ENCODE measurements around the gene CLCA2.
"Not testable (repeated sequence)": the region's sequence is repeated elsewhere in the genome, so short reads cannot be mapped to it uniquely, and the experiment has no call there.

Gene CLCA2

DNA sequence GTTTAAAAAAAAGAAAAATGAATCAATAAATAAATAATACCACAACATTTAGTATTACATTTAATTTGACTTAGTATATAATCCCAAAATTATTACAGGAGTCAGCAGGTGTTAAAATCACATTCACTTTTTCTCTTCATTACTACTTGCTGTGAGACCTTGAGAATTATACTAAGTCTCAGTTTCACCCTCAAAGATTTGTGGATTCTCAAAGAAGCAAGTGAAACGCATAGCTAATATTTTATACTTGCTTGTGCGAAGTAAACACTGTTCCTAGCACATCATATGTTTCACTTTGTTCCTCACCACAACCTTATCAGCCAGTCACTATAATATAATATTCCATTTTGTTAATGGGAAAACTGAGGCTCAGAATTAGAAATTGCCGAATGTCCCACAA is 48.8 kb downstream of the CLCA2 start:
- no peak for DNase-seq (ENCODE audit: low read depth in 4 of 4, low spot score in 1 of 4)

DNA sequence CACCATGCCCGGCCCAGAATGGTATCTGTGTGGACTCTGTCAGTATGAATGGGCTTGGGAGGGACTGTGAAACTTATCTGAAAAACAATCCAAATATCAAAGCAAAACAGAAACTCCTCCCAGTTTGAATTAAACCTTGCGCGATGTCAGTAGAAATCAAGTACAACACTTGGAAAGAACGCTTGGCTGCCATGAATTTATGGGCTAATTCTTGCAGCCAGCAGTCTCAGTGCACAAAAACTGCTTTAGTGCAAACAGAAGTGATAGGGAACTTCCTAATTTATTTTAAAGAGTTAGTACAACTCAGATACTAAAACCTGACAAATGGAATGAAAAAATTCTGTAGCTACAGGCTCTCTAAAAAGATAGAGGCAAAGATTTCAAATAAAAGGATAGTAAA is 53.3 kb downstream of the CLCA2 start:
- no peak for DNase-seq (ENCODE audit: low read depth in 4 of 4, low spot score in 1 of 4)

DNA sequence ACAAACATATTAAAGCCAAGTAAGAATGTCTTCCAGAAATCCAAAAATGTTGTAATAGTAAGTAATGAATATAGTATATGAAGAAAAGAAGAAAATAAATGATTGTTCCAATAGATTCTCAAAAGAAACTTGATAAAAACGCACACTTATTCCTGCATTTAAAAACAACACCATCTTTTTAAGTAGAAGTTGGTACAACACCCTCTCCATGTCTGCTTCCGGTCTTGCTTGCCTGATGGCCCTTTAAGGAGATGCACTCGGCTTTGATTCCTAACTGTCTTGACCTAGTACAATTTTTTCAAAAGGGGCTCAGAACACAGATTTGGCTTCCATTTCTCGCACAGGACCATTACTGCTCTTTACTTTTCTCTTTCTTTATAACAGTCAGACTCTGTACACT is 53.7 kb downstream of the CLCA2 start:
- DNase-seq (ENCODE audit: low read depth in 4 of 4, low spot score in 1 of 4): no peak

DNA sequence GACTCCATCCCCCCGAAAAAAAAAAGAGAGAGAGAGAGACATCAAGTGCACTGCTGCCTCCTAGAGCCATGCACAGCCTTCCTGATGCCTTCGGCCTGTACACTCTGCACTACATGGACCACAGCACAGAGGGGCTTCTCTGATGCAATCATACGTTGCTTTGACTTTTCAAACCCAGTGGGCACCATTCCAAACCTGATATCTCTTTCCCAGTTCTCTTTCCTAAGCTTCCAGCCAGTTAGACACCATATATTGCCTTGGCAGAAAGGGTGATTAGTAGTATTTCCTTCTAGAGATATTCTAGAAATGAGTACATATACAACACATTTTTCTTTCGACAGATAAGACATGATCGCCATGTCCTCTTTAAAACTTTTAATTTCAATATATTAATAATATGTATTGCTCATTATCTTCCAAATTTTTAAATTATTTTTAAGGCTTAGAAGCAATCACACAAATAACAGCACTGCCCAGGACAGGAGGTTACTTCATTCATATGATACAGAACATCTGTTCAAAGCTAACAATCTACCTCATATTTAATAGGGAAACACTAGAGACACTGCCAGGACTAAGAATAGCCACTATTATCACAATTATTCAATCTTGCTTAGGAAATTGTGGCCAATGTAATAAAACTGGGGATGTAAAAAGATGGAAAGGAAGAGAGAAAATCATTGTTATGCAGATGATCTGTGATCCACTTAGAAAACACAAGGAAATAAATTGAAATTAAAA is 54.6 kb downstream of the CLCA2 start:
- no peak for DNase-seq (ENCODE audit: low read depth in 4 of 4, low spot score in 1 of 4)

DNA sequence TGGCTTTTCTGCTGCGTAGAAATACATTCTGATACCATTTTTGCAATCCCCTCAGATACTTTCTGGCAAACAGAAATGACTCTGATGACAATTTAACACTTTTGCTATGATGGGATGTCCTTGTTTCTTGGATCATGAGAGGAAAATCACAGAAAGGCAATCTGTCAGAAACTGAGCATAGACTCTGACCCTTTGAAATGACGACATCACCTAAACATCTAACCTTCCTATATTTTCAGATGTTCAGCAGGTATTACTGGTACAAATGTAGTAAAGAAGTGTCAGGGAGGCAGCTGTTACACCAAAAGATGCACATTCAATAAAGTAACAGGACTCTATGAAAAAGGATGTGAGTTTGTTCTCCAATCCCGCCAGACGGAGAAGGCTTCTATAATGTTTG is 58.0 kb downstream of the CLCA2 start:
- no peak for DNase-seq (ENCODE audit: low read depth in 4 of 4, low spot score in 1 of 4)

DNA sequence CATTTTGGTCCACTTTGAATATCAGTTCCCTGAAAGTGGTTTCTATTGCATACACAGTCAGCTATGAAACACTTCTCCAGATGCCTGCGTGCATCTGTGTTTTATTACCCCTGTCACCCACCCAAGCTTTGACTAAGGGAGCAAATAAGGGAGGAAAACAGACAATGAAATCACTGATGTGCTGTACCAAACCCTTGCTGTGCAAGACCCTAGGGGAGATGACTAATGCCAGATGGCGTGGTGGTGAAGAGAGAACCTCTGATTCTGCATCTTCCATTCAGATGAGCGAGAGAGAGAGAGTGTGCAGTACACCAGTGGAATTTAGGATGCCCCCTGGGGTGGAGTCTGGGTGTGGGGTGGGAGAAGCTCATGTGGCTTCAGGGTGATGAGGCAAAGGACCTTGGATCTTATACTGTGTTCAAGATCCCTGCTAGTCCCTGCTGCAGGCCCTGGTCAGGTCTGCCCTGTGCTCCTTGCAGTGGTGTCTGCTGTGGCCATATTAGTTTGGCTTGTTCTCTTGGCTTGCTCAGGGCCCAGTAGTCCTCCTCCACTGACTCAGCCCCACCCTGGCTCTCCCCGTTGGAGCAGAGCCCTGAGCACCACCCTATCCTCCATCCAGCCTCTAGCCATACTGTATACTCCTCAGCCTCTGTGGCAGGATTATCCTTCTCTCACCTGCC is 63.3 kb downstream of the CLCA2 start:
- DNase-seq (ENCODE audit: low read depth in 4 of 4, low spot score in 1 of 4): no peak

DNA sequence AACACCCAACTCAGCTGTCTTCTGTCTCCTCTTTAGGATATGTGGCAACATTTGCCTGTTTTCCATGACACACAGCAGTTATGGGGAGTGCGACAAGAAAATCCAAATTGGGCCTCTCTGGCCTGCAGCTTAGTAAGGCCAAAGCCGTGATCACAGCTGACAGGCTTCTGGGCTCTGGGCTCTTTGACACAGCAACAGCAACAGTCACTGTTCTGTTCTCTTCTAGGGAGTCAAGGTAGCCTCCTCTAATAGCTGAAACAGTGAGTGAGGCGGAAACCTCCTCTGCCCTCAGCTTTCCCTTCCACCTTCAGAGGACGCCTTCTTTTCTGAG is 63.8 kb downstream of the CLCA2 start:
- no peak for DNase-seq (ENCODE audit: low read depth in 4 of 4, low spot score in 1 of 4)

DNA sequence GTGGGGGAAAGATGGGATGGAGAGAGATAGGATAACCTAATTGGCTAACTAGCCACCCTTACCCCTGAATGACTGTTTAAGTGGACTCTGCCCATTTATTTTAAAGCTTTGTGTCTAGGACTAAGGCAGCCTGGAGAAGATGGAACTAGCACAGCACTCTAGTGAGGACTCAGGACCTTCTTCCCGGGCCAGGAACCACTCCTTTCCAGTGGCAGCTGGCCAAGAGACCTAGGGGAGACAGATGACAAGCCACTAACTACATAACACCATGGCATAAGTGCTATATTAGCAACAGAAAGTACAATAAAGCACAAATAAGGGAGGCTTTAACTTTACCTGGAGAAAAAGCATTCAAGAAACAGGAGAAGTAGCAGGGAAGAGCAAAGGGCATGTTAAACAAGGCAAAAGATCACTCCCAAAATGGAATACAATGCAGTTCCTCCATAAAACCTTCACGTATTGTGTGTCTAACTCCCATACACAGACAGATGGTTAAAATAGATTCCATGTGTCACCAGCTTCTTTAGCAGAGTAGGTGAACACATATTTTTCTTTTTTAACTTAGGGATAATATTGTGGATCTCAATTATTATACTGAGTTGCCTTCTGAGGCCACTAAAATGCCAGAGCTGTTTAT is 65.4 kb downstream of the CLCA2 start:
- DNase-seq (ENCODE audit: low read depth in 4 of 4, low spot score in 1 of 4): no peak

DNA sequence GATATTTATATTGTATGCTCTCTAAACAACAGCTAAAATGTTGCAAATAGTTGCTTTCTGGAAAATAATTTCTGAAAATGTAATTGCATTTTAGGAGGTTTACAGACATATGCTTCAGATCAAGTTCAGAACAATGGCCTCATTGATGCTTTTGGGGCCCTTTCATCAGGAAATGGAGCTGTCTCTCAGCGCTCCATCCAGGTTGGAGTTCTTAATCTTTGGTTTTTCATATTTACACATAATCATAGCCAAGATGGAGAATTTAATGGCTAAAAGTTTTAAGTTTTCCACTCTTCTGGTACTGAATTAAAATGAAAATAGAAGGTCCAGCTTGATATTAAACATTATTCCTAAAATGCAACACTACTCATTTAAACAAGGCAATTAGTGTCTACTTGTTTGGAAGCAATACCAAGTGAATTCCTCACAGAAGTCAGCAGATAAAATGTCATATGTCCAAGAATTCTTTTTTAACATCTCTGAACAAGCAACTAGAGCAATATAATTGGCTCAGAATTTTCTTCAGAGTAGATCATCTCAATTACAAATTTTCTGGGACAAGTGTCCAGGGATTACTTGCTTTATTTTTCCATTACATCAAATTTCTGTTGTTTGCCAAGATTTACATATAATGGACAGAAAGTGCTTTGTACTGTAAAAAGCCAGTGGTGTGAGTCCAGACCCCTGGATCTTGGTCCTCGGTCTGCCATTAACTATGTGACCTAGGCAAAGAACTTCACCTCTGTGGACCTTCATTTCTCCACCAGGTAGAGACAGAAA is 67.4 kb downstream of the CLCA2 start:
- no peak for DNase-seq (ENCODE audit: low read depth in 4 of 4, low spot score in 1 of 4)

DNA sequence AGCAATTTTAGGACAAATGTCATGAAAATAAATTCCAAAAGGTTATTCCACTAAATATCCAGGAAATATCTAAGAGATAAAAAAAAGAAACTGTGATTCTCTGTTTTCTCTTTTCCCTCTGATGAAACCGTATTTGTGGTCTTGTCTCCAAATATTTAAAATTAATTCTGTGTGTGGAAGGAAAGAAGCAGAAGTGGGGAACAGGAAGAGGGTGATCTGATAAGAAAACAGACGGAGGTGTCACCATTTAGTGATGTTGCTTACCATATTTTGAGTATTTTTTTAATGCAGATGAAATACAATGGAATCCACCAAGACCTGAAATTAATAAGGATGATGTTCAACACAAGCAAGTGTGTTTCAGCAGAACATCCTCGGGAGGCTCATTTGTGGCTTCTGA is 74.3 kb downstream of the CLCA2 start:
- no peak for DNase-seq (ENCODE audit: low read depth in 4 of 4, low spot score in 1 of 4)

DNA sequence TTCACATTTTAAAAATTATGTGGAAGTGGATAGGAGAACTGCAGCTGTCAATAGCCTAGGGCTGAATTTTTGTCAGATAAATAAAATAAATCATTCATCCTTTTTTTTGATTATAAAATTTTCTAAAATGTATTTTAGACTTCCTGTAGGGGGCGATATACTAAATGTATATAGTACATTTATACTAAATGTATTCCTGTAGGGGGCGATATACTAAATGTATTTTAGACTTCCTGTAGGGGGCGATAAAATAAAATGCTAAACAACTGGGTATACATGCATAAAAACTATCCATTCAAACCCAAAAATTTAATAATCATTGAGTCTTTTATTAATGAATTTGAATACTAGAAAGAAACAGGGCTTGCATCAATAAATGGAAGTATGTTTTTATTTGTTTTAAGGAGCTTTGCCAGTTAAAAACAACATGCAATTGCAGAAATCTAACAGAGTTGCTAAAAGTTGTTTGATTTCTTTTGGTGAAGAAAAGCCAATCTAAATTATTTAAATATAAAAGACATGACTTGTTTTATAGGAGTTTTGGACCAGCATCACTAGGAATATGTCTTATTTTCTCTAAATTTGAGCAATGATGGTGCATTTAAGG is 76.1 kb downstream of the CLCA2 start:
- DNase-seq (ENCODE audit: low read depth in 4 of 4, low spot score in 1 of 4): no peak

DNA sequence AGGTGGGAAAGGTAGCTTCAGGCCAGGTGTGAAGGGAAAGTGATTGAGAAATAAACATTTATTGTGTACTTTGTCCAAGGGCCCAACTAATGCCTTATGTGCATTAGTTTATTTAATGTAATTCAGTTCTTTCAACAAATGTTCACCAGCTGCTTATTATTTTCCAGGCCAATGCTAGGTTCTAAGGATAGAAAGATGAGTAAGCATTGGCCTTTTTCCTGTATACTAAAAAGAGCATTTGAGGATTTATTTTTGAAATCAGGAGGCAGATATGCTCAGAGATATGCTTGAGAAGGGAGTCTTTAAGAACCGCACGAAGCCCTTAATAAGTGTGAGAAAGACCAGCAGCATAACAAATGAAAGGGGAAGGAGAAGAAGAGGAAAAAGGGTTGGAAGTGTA is 76.7 kb downstream of the CLCA2 start:
- no peak for DNase-seq (ENCODE audit: low read depth in 4 of 4, low spot score in 1 of 4)

DNA sequence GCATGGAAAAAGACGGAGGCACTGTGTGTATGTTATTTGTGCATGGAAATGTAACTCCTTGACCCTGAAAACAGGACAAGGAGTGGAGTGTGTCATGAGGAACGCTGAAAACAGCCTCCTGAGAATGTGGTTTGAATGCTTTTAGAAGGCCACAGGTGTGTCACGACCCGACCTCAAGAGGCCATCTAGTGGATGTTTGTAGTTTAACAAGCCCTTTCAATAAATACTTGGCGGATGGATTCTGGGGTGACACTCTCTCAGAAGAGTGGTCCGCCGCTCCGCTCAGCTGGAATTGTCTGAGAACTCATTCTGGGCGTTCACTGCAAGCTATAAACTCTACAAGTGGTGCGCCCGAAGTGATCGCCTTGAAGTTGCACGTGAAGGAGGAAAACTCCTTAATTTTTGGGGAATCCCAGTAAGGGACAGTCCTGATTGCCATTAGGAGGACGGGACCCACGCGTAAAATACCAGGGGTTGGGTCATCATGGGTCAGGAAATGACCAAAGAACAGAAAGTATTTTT is 78.2 kb downstream of the CLCA2 start:
- DNase-seq (ENCODE audit: low read depth in 4 of 4, low spot score in 1 of 4): not testable (repeated sequence)

DNA sequence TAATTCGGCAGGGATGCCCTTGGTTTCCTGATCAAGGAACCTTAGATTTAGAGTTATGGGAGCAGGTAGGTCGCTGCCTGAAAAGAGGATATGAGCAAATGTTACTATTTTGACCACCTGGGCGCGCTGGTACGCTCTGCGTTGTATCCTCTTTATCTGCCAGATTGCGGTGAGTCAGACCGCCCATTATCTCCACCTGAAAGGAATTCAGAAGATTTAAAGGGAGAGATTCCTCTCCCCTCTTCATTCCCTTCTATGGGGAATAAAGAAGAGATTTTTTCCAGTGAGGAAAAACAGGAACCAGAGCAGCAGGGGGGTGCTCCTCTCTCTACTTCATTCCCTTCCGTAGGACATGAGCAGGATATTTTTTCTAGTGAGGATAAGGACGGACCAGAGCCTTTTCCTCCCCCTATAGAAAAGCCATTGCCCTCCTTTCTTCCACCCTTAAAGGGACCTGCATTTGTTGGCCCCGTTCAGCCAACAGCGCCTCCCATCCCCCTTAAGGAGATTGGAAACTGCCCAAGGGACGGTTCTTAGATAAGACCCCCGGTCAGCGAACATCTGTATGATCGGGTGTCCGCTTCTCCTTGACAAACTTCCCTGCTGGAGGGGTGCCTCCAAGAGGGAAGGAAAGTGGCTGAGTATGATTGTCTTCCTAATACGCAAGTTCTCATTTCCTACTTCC is 78.9 kb downstream of the CLCA2 start:
- DNase-seq (ENCODE audit: low read depth in 4 of 4, low spot score in 1 of 4): no peak

DNA sequence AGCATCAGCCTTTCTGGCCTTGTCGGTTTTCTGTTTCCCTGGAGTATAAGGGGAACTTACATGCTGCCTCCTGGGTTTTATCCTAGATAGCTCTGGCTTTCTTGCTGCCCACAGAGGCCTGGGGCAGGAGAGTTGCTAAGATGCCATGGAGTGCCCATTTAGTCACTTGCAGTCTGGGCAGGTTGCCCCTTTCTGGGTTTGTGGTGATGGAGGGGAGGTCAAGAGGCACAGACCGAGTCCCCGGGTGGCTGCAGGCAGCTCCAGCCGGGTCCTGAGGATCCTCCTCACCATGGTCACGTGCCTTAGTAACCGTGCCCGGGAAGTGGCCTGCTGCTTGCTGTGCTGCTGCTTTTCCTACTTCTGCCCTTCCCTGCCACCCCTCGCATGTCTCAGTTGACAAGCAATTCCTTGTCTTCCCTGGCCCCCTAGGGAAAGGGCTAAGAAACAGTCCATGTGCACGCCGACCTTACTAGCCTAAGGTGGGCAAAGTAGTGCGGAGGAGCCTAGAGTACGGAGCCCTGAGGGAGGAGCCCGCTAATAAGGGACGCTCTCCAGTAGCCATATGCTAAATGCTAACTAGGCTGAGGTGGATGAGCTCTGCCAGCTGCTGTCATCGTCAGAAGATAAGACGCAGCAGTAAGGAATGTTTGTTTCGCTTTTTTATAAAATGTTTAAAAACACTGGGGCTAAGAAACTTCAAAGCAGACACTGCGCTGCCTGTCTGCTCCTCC is 79.6 kb downstream of the CLCA2 start:
- DNase-seq (ENCODE audit: low read depth in 4 of 4, low spot score in 1 of 4): no peak

DNA sequence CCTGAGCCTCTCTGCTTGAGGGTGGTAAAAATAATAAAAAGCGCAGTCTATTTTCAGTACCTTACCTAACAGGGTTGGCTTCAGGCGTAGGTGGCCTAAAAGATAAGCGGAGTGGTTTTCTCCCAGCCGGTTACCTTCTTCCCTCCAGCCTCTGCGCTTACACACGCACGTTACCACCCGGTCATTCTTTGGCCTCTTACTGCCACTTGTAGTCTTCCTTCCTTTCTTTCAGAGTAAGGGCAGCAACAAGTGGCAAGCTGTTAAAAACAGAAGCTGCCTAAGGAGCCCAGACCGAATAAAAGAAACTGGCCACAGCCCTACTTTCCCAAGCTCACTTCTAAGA is 80.1 kb downstream of the CLCA2 start:
- no peak for DNase-seq (ENCODE audit: low read depth in 4 of 4, low spot score in 1 of 4)

DNA sequence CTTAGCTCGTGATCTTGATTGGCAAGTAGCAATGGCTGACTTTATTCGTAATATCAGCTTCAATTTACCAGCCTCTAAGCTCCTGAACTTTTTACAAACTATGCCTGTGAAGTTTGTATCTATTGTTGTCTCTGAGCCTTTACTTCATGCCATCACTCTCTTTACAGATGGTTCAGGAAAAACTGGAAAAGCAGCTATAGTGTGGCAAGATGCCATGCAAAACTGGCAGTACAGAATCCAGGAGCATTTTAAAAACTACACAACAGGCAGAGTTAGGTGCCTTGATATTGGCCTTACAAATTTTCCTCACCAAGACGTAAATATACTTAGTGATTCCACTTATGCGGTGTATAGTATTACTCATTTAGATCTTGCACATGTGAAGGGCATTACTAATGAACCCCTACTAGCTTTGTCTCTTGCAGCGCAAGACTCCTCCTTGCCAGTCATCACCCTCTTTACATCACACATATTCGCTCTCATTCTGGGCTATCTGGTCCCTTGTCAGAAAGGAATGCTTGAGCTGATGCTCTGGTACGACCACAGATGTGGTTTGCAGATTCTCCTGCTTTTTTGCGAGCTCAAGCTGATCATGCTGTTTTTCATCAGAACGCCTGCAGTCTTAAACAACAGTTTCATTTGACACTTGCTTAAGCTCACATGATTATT is 81.1 kb downstream of the CLCA2 start:
- DNase-seq (ENCODE audit: low read depth in 4 of 4, low spot score in 1 of 4): no peak

DNA sequence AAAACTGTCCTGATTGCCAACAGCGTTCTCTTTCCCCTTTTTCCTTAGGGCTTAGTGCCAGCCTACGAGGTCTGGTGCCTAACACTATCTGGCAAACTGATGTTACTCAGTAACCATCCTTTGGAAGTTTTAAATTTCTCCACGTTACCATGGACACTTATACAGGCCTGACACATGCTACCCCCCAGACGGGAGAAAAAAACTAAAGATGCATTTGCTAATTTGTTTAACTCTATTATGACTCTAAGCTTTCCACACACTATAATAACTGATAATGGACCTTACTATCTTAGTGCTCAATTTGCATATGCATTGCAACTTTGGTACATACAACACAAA is 81.6 kb downstream of the CLCA2 start:
- no peak for DNase-seq (ENCODE audit: low read depth in 4 of 4, low spot score in 1 of 4)
